Measurements from ENCODE around the gene SHF.

DNA sequence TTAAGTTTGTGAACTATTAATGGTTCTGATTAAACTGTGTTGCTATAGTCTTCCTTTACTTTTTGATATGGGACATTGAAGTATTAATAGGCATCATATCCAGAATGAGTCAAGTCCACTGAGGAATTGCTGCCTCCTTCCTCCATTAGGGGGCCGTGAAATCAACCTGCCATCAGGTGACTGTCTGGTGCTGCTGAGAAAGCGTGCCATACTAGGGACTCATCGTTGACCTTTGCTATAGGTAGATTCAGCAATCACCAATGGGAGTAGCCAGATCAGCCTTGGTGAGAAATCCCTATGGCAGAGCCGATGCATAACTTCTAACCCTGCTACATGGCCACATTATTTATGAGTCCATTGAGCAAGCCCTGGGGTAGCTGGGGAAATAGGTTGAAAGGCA lies 34.2 kb upstream of the SHF start:
- TF ChIP-seq, protein P1, sequence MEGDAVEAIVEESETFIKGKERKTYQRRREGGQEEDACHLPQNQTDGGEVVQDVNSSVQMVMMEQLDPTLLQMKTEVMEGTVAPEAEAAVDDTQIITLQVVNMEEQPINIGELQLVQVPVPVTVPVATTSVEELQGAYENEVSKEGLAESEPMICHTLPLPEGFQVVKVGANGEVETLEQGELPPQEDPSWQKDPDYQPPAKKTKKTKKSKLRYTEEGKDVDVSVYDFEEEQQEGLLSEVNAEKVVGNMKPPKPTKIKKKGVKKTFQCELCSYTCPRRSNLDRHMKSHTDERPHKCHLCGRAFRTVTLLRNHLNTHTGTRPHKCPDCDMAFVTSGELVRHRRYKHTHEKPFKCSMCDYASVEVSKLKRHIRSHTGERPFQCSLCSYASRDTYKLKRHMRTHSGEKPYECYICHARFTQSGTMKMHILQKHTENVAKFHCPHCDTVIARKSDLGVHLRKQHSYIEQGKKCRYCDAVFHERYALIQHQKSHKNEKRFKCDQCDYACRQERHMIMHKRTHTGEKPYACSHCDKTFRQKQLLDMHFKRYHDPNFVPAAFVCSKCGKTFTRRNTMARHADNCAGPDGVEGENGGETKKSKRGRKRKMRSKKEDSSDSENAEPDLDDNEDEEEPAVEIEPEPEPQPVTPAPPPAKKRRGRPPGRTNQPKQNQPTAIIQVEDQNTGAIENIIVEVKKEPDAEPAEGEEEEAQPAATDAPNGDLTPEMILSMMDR (IDR thresholded peaks at IDR 0.05; ENCODE audit: low read depth, low read length): no peak
- TF ChIP-seq EZH2phosphoT487 (IDR thresholded peaks at IDR 0.05; ENCODE audit: low read depth): no peak
